ENCODE data around the gene CCDC12. TPM values are rescaled to one million over a fixed set of nuclear protein-coding genes. Genes with fewer than 3 reads are reported as not detected.

The CCDC12 gene
- total and polyA plus RNA-seq, 5 experiments from 2014 or later = 58.8 to 106 (median 81.9) TPM

DNA sequence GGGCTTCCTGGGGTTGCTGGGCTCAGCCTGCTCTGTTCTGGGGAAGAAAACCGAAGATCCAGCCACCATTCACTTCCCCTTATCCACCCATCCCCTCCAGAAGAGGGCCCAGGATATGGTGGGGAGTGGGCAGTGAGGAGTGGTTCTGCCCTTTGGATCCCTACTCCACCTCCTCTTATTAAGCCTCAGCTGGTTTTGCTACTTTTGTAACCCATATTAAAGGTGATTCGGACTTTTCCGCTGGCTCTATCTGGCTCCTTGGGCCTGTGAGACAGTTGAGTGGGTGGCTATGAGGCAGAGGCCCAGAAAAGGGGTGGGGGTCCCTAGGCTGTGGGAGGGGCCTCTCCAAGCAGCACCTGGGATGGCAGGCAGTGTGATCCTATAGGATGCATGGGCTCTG lies 36.7 kb upstream of the CCDC12 start:
- H3K36me3 Mint-ChIP-seq = peaks cover 0 to 40% (median 0%) of the 10 kb centered on the region in 3 donors

DNA sequence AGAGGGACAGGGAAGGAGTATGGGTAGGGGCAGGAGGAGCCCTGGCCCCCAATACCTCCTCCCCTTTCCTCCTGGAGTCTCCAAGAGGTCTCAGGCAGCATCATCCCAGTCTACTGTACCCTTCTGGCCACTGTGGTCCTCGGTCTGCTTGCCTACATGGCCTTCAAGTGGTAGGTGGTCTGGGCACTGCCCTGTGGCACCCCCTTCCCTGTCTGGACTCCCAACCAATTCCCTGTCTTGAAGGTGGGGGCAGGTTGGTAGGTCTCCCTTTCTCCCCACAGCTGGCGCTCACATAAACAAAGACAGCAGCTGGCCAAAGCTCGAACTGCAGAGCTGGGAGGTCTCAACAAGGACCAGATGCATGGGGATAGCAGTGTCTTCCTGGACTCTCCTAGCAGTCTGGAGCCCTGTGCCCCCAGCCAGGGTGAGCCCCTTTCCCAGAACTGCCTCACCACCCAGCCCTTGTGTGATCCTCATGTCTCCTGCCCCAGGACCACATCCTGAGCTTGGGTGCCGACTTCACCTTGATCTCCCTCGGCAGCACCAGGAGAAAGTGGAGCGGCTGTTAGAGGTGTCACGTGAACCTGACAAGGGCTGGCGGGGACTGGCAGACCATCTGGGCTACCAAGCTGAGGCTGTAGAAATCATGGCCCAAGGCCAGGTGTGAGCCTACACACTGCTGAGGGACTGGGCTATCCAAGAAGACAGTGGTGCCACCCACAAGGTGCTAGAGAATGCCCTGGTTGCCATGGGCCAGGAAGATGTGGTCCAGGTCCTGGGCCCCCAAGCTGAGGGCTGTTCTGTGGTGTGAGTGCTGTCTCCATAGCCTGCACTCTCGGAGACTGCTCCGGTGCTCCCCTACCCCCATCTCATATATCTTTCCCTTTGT lies 36.0 kb upstream of the CCDC12 start:
- H3K27me3 Mint-ChIP-seq = no peaks in the 10 kb centered on the region
- no peaks in the 10 kb centered on the region for H3K9me3 Mint-ChIP-seq
- H3K27ac Mint-ChIP-seq = peak overlapping the region in 8 of 10 donors; percentile 33 to 89 (median 68)
- DNase-seq (peak in 1 of 10 donors; percentile 15), ATAC-seq (no peak)
- H3K4me1 Mint-ChIP-seq = peaks cover 6 to 38% (median 22%) of the 10 kb centered on the region in 4 donors
- POLR2A ChIA-PET = no interaction called here
- peaks cover 0 to 34% (median 0%) of the 10 kb centered on the region in 3 donors for H3K36me3 Mint-ChIP-seq
- peak overlapping the region in 1 of 10 donors; percentile 34 for H3K4me3 Mint-ChIP-seq

More for the DNA sequence above, 36.7 kb upstream of the CCDC12 start:
- no peak for ATAC-seq
- POLR2A ChIA-PET = no interaction called here
- no peaks in the 10 kb centered on the region for H3K9me3 Mint-ChIP-seq
- H3K27ac Mint-ChIP-seq = peak overlapping the region in 9 of 10 donors; percentile 36 to 89 (median 61)
- no peak for DNase-seq
- H3K27me3 Mint-ChIP-seq = no peaks in the 10 kb centered on the region
- peaks cover 9 to 44% (median 29%) of the 10 kb centered on the region in 4 donors for H3K4me1 Mint-ChIP-seq
- peak overlapping the region in 1 of 10 donors; percentile 34 for H3K4me3 Mint-ChIP-seq

DNA sequence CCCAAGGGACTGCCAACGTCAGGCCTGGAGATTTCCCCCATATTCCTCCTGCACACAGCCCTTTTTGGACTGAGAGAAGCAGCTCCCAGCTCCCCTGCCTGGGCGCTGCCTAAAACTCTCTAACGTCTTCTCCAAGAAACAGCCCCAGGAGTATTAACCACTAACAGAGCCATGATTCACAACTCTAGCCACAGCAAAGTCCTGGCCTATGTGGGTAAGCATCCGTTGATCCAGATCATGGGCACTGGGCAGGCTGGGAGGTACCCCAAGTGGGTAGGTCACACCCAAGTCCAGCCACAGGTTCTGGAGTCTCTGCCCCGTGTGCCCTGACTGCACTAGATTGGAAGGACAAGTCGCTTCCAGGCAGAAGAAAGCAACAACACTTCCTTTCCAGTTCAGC lies 34.8 kb upstream of the CCDC12 start:
- Mint-ChIP-seq H3K4me1 (peaks cover 0 to 25% (median 11%) of the 10 kb centered on the region in 4 donors), H3K9me3 (no peaks in the 10 kb centered on the region), H3K4me3 (peak overlapping the region in 4 of 10 donors; percentile 26 to 80 (median 50)), H3K27ac (peak overlapping the region; percentile 9 to 91 (median 76)), H3K36me3 (peaks cover 0 to 22% (median 0%) of the 10 kb centered on the region in 3 donors), H3K27me3 (no peaks in the 10 kb centered on the region)
- ATAC-seq (no peak), DNase-seq (peak in 1 of 10 donors; percentile 16)
- POLR2A ChIA-PET = interaction anchor here (0.7 to 1.6 kb wide), 2 partner anchors 31 to 35 kb away, joined by 3 to 4 read pairs; partner anchors contain the start of gene CCDC12

DNA sequence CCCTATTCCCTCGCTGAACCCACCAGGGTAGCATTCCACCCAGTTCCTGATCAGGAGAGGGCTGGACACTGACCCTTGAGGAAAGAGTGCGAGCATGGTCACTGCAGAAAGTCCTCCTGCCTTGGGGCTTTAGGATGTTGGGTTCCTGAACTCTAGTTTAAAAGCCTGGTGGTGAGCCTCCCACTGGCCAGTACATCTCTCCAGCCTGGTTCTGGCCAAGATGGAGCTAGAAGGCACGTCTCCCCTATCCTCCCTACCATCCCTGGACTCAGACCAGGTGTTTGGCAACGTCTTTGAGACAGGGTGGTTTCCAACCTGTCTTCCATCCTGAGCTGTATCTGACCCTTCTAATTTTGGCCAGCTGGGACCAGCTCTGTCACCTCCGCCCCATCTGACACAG lies 34.4 kb upstream of the CCDC12 start:
- POLR2A ChIA-PET = interaction anchor here (0.7 to 1.6 kb wide), 2 partner anchors 31 to 34 kb away, joined by 3 to 4 read pairs; partner anchors contain the start of gene CCDC12
- peaks cover 0 to 22% (median 1%) of the 10 kb centered on the region in 3 donors for H3K36me3 Mint-ChIP-seq
- peak overlapping the region in 9 of 10 donors; percentile 19 to 91 (median 74) for H3K27ac Mint-ChIP-seq
- ATAC-seq (no peak), DNase-seq (no peak)
- H3K4me3 Mint-ChIP-seq = peak overlapping the region in 7 of 10 donors; percentile 31 to 80 (median 68)
- H3K4me1 Mint-ChIP-seq = peaks cover under 1 to 21% (median 9%) of the 10 kb centered on the region in 4 donors
- no peaks in the 10 kb centered on the region for H3K9me3 Mint-ChIP-seq
- no peaks in the 10 kb centered on the region for H3K27me3 Mint-ChIP-seq

DNA sequence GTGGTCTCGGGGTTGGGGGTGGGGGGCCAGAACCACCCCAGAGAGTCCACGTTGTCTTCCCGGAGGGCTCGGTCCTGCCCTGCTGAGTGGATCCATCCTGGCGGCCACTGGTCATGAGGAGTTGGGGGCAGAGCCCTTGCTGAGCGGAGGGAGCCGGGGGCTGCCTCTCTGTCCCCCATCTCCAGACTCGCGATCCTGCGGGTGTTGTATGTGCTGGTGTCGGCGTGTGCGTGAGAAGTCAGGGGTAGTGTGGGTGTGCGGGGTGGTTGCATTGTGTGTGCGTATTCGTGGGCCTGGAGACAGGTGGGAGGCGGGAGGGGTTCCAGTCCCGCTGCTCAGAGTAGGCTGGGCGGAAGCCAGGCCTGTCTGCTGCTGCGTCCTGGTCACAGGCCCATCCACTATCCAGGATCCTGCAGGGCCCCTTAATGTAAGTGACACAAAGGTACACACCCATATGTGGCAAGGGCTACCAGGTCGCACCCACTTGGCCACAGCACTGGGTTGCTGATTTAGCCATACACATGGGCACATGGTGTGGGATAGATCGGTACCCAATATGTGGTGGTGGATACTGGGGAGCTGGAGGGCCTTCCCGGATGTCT lies 33.7 kb upstream of the CCDC12 start:
- no peaks in the 10 kb centered on the region for H3K9me3 Mint-ChIP-seq
- POLR2A ChIA-PET = interaction anchor here (0.5 to 2.8 kb wide), 15 partner anchors 11 to 529 kb away, joined by 3 to 25 read pairs (median 4); partner anchors contain the start of genes CCDC12, KLHL18, NBEAL2 and SETD2
- no peak for ATAC-seq
- H3K4me1 Mint-ChIP-seq = peaks cover 3 to 17% (median 9%) of the 10 kb centered on the region in 4 donors
- no peaks in the 10 kb centered on the region for H3K27me3 Mint-ChIP-seq
- H3K36me3 Mint-ChIP-seq = peaks cover 0 to 20% (median 3%) of the 10 kb centered on the region in 3 donors
- peak overlapping the region; percentile 19 to 91 (median 88) for H3K27ac Mint-ChIP-seq
- peak in 1 of 10 donors; percentile 18 for DNase-seq
- H3K4me3 Mint-ChIP-seq = peak overlapping the region; percentile 67 to 87 (median 79)

DNA sequence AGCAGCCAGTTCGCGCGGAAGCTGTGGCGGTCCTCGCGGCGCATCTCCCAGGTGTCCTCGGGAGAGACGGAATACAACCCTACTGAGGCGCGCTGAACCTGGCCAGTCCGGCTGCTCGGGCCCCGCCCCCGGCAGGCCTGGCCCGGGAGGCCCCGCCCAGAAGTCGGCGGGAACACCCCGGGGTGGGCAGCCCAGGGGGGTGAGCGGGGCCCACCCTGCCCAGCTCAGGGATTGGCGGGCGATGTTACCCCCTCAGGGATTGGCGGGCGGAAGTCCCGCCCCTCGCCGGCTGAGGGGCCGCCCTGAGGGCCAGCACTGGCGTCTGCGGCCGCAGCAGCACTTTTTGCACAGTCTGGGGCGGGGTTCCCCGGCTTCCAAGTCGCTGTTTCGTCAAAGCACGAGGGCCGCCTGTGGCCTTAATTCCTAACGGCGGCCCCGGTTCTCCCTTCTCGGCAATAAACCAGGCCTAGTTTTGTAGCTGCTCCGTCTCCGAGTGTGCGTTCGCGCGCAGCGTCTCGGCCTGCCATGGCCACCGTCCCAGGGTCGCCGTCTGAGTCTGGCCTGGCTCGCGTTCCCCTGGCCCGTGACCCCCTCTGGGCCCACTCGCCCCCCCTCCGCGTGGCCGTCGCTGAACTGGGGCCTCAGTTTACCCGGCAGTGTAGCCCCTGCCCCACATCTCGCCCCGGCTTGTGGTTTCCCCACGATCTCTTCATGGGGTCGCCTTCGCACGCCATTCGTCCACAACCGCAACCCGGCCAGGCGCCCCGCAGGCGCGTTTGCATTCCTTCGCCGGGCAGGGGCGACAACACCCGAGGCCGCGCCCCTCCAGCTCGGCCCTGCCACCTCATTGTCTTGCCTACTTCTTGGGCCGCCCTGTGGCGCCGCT lies 32.9 kb upstream of the CCDC12 start:
- Mint-ChIP-seq H3K4me3 (peak overlapping the region; percentile 67 to 87 (median 79)), H3K36me3 (peaks cover 0 to 22% (median 3%) of the 10 kb centered on the region in 3 donors), H3K4me1 (peaks cover 3 to 15% (median 9%) of the 10 kb centered on the region in 4 donors), H3K27ac (peak overlapping the region; percentile 19 to 91 (median 88)), H3K27me3 (no peaks in the 10 kb centered on the region), H3K9me3 (no peaks in the 10 kb centered on the region)
- POLR2A ChIA-PET = interaction anchor here (0.5 to 2.8 kb wide), 19 partner anchors 10 to 529 kb away, joined by 3 to 25 read pairs (median 3); partner anchors contain the start of genes CCDC12, KLHL18, NBEAL2 and SETD2
- peak; percentile 95 for ATAC-seq
- DNase-seq = peak; percentile 65 to 91 (median 84)

DNA sequence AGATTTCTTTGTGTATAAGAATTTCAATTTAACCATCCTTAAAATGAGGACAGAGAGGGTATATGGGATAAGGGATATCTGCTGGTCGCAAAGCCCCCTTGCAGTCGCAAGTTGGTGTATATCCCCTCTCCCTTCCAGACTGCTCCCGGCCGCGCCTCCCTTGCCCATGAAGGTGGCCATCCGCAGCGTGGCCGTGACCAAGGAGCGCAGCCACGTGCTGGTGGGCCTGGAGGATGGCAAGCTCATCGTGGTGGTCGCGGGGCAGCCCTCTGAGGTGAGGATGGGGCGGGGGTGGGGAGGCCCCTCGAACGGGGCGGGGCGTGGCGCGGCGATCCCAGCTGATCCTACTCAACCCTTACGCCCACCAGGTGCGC lies 32.3 kb upstream of the CCDC12 start:
- Mint-ChIP-seq H3K27ac (peak overlapping the region in 7 of 10 donors; percentile 34 to 90 (median 74)), H3K27me3 (no peaks in the 10 kb centered on the region), H3K4me3 (peak overlapping the region in 9 of 10 donors; percentile 56 to 80 (median 68)), H3K4me1 (peaks cover 3 to 12% (median 8%) of the 10 kb centered on the region in 4 donors), H3K9me3 (no peaks in the 10 kb centered on the region), H3K36me3 (peaks cover 0 to 19% (median 3%) of the 10 kb centered on the region in 3 donors)
- no peak for DNase-seq
- ATAC-seq = no peak
- POLR2A ChIA-PET = interaction anchor here (0.6 to 2.8 kb wide), 17 partner anchors 9 to 274 kb away, joined by 3 to 25 read pairs (median 3); partner anchors contain the start of genes CCDC12, KLHL18, NBEAL2 and SETD2

DNA sequence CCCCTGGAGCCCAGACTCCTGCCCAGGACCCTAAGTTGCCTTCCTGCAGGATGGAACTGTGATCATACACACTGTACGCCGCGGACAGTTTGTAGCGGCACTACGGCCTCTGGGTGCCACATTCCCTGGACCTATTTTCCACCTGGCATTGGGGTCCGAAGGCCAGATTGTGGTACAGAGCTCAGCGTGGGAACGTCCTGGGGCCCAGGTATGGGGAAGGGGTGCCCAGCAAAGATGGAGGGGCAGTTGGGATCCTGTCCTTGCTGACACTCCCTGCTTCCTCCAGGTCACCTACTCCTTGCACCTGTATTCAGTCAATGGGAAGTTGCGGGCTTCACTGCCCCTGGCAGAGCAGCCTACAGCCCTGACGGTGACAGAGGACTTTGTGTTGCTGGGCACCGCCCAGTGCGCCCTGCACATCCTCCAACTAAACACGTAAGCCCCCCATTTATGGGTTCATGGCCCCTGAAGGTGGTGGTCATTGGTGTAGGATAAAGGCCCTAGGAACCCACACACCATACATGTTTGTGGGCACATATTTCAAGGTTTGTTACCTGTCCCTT lies 31.8 kb upstream of the CCDC12 start:
- DNase-seq = no peak
- peak overlapping the region in 9 of 10 donors; percentile 53 to 80 (median 66) for H3K4me3 Mint-ChIP-seq
- H3K36me3 Mint-ChIP-seq = peaks cover 0 to 18% (median 3%) of the 10 kb centered on the region in 3 donors
- ATAC-seq = no peak
- H3K27me3 Mint-ChIP-seq = no peaks in the 10 kb centered on the region
- H3K9me3 Mint-ChIP-seq = no peaks in the 10 kb centered on the region
- POLR2A ChIA-PET = interaction anchor here (0.9 to 2.8 kb wide), 5 partner anchors 19 to 32 kb away, joined by 3 to 25 read pairs (median 4); partner anchors contain the start of genes CCDC12 and NBEAL2
- peak overlapping the region in 7 of 10 donors; percentile 34 to 90 (median 74) for H3K27ac Mint-ChIP-seq
- H3K4me1 Mint-ChIP-seq = peaks cover 3 to 12% (median 7%) of the 10 kb centered on the region in 4 donors

DNA sequence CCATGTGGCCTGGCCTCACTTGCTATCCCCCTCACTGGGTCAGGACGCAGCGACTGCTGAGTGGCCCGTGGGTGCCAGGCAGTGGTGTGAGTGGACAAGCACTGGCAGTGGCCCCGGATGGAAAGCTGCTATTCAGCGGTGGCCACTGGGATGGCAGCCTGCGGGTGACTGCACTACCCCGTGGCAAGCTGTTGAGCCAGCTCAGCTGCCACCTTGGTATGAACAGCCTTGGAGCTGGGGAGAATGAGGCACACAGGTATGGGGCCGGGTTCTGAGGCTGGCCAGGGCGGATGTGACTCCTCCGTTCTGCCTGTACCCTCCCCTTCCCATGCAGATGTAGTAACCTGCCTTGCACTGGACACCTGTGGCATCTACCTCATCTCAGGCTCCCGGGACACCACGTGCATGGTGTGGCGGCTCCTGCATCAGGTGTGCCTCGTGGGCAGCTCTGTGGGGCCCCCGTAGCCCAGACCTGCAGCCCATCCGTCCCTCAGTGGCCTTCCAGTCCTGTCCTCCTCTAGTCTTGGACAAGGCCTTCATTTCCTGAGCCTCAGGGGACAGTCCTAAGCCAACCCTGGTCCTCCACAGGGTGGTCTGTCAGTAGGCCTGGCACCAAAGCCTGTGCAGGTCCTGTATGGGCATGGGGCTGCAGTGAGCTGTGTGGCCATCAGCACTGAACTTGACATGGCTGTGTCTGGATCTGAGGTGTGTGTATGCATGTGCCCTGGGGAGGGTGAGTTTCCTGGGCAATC lies 31.1 kb upstream of the CCDC12 start:
- Mint-ChIP-seq H3K36me3 (peaks cover 0 to 22% (median 3%) of the 10 kb centered on the region in 3 donors), H3K9me3 (no peaks in the 10 kb centered on the region), H3K27ac (peak overlapping the region in 2 of 10 donors; percentile 43 to 53), H3K4me3 (no peak overlapping the region), H3K4me1 (peaks cover 3 to 12% (median 7%) of the 10 kb centered on the region in 4 donors), H3K27me3 (no peaks in the 10 kb centered on the region)
- ATAC-seq (no peak), DNase-seq (peak in 1 of 10 donors; percentile 54)
- POLR2A ChIA-PET = interaction anchor here (1.0 to 2.8 kb wide), 2 partner anchors 31 to 74 kb away, joined by 3 to 25 read pairs; partner anchors contain the start of gene CCDC12

DNA sequence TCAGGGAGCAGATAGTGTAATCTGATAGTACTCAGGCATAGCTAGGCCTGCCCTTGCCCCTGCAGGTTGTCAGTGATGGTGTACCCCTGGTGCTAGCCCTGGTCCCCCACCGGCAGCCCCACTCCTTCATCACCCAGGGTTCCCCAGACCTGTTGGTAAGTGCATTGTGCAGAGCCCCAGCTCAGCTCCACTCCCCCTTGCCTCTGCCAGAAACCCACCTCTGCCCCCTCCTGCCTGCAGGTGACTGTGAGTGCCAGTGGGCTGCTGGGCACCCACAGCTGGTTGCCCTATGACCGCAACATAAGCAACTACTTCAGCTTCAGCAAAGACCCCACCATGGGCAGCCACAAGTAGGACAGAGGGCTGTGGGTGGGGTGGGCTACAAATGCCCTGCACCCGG lies 30.5 kb upstream of the CCDC12 start:
- Mint-ChIP-seq H3K9me3 (no peaks in the 10 kb centered on the region), H3K27ac (peak overlapping the region in 5 of 10 donors; percentile 47 to 86 (median 55)), H3K4me1 (peaks cover 4 to 12% (median 7%) of the 10 kb centered on the region in 4 donors), H3K36me3 (peaks cover 0 to 25% (median 4%) of the 10 kb centered on the region in 3 donors), H3K4me3 (no peak overlapping the region), H3K27me3 (no peaks in the 10 kb centered on the region)
- no peak for ATAC-seq
- POLR2A ChIA-PET = interaction anchor here (0.5 to 1.0 kb wide), 3 partner anchors 30 to 108 kb away, joined by 3 to 6 read pairs (median 3); partner anchors contain the start of gene CCDC12
- DNase-seq = no peak
